ENCODE results near the gene TTF2.
"Not testable (repeated sequence)": the region's sequence is repeated elsewhere in the genome, so short reads cannot be mapped to it uniquely, and the experiment has no call there.

The TTF2 gene

GRCh38 chr1:117093870-117094621 is 33.9 kb downstream of the TTF2 start:
- no peak for DNase-seq (ENCODE audit: low read depth in 2 of 2)

DNA sequence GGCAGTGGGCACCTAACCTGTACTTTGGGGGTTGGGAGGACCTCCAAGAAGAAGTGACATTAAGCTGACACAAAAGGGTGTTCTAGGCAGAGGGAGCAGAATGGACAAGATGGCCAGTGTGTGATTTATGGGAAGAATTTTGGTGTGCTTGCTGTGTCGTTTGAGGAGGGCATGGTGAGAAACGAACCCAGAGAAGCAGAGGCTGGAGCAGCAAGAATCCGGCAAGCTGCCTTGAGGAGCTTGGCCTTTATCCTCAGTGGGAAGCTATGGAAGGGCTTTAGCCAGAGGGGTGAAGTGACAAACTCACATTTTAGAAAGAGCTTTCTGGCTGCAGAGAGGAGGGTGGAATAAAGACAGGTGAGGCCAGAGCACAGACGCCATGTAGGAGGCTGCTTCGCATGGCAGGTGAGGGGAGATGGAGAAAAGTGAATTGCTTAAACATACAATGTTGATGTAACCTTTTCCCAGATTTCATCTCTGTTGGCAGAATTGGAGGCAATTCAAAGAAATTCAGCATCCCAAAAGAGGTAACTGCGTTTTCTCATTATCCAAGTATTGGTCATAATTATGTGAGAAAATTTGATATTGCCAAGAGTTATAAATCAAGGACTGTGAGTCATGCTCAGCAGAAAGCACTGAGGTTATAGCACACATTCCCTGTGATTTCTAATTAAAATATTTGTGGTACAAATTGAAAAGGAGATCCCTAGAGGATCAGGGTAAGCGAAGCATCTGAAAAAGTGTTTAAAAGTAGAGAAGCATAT is 34.9 kb downstream of the TTF2 start:
- no peak for DNase-seq (ENCODE audit: low read depth in 2 of 2)

DNA sequence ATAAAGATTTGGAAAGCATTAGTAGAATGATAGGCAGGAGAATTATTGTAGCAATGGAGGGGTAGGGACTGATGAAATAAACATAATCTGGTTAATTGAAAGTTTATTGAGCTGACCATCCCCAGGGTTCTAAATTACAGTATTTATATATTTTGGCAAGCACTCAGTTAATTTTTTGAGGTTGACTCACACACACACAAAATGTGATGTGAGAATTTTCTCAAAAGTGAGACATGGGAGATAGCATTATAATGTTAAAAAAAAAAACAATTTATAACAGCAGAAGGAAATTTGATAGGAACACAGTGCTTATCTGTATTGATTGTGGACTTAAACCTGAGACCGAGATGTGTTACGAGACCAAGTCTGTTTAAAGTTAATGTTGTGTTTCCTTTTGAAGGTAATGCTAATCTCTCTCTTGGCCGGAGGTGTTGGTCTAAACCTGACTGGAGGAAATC is 36.9 kb downstream of the TTF2 start:
- DNase-seq (ENCODE audit: low read depth in 2 of 2), result no peak

DNA sequence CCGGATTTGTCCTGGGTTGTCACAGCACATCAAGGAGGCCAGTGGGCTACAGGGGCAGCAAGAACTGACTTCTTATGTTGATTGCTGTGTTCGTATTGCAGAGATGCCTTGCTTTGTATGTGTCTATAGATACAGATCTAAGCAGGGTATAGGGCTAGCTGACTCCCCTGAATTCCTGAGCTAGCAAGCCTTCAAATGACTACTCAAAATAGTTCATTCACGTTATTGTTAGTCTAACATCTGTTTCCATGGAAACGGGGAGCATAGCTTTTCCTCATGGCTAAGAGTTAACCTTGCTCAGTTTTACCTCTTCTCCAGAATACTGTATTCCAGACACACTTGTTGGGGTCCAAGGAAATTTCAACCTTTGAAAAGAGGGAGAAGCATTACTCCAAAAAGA is 37.3 kb downstream of the TTF2 start:
- DNase-seq (ENCODE audit: low read depth in 2 of 2), result no peak

DNA sequence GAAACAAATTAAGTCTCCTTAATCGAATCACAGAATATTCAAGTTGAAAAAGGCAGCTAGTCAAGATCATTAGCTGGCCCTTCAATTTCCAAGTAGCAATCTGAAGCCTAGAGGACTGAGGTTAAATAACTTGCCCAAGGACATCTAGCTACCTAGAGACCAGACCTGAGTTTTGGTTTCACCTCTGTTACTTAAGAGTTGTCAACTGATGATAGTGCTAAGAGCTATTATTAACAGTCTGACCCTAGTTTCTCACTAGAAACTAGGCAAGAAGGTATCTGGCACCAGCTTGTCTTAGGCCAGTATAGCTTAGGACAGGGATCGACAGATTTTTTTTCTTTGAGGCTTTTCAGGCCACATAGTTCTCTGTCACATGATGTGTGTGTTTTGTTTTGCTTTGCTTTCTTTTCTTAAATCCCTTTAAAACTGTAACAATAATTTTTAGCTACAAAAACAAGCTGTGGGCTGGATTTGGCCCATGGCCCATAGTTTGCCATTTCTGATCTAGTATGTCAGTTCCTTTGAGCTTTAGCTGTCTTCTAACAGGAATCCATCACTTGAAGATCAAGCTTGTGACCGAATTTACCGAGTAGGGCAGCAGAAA is 38.3 kb downstream of the TTF2 start:
- DNase-seq (ENCODE audit: low read depth in 2 of 2), result no peak

- DNase-seq (ENCODE audit: low read depth in 2 of 2), result no peak
Observed at GRCh38 chr1:117101334-117101733, 41.2 kb downstream of the TTF2 start.

GRCh38 chr1:117101858-117102257 is 41.7 kb downstream of the TTF2 start:
- not testable (repeated sequence) for DNase-seq (ENCODE audit: low read depth in 2 of 2)

- no peak for DNase-seq (ENCODE audit: low read depth in 2 of 2)
Observed at GRCh38 chr1:117104986-117105385, 44.9 kb downstream of the TTF2 start.

DNA sequence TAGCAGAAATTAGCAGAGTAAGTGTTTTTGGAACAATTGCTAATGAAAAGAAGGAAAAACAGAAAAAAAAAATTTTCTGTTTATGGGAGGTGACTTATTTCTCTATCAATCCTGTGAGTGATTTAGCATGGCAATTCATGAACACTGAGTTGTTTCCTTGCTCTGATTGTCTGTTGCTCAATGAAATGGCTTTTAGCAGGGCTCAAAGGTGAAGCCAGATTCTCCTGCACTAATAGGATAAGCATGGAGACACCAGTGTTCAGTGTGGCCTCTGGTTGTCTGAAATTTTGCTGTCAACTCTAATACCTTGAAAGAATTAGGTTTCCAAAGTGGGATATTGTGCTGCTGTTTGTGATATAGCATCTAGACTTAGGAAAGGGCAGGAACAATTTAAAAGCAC is 45.6 kb downstream of the TTF2 start:
- DNase-seq (ENCODE audit: low read depth in 2 of 2), result no peak

DNA sequence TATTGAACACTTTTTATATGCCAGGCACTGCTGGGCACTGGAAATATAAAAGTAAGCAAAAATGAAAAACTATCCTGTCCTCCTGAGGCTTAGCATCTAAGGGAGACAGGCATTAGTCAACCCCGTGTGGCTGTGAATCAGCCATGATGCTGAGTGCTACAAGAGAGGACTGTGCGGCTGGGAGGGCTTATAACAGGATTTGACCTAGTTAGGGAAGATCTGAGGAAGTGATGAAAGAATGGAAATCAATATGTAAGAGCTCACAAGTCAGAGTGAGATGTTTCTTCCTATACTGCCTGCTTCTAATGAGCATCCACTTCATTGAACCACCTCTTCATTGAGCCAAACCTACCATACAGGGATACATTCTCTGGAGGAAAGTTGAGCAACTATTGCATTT is 46.4 kb downstream of the TTF2 start:
- no peak for DNase-seq (ENCODE audit: low read depth in 2 of 2)

DNA sequence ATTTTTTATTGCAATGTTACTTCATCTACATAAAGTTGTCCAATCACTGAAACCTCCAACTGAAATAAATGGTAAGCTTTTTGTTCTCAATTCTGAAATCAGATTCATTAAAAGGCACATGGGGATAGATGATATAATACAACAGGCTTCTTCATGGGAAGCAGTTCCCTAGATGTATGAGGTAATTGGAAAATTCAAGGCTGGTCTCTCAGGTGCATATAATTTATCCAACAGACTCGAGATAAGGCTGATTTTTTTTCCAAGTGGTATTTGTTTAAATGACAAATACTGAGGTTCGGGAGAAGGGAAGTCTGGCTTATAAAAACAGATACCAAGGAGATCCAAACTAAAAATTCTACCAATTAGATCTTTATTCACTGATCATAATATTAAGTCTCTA is 47.2 kb downstream of the TTF2 start:
- DNase-seq (ENCODE audit: low read depth in 2 of 2), result no peak

GRCh38 chr1:117110774-117111173 is 50.6 kb downstream of the TTF2 start:
- DNase-seq (ENCODE audit: low read depth in 2 of 2), result no peak

DNA sequence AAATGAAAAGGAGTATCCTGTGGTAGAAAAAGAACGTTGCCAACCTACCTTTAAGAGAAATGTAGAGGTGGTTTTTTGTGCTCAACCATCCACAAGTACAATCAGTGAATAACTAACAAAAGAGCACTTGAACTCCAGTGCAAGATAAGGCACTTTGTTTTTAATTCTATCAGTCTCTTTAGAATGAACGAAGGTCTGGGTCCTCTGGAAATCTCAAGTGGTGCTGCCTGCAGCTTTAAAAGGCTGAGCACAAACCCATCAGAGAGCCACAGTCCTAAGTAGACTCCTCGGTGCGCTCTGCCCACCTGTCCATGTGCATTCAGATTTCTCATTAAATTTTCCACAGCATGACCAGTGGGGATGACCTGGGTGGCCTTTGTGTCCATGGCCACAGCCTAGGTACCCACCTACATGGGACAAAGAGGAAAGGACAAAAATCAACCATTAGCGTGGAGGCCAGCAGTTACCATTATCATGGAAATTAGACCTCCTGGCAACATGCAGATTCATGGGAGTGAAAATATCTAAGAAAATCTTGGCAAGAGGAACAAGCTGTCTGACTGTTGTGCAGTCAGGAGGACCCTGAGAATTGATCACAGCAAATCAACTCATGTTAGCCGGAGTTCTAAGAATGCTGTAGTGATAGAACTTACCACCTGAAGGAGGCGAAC is 52.1 kb downstream of the TTF2 start:
- DNase-seq (ENCODE audit: low read depth in 2 of 2), result no peak

DNA sequence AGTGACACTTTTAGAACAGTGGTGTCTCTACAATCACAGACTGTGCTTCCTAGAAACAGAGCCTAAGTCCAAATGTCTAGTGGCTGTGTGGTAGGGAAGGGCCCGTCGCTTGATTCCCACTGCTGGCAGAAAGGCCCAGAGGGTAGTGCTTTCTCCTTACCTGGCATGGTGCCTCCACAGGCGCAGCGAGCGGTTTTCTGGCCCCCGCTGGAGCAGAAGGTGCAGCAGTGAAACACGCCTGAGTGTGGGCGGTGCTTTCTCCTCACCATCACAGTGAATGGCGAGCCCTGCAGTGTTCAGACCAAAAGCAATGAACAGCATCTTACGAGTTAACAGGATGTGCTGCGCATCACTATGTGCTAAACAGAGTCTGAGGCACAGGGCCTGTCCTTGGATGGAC is 53.1 kb downstream of the TTF2 start:
- DNase-seq (ENCODE audit: low read depth in 2 of 2), result no peak

DNA sequence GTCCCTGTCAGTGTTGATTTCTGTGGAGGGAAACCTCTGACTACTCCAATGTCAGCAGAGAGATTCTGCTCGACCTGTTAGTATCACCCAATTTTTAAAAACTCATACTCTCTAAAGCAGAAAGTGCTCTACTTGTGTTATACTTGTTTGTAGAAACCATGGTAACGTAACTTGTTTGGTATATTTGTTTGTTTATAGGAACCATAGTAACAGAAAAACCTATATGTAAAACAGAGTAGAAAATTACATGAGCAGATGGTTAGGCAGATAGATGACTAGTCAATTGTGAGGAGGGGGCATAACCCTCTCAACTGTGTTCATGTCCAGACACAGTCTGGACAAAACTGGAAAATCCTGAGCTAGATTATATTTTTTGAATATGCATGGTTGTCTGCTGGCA is 54.8 kb downstream of the TTF2 start:
- no peak for DNase-seq (ENCODE audit: low read depth in 2 of 2)

DNA sequence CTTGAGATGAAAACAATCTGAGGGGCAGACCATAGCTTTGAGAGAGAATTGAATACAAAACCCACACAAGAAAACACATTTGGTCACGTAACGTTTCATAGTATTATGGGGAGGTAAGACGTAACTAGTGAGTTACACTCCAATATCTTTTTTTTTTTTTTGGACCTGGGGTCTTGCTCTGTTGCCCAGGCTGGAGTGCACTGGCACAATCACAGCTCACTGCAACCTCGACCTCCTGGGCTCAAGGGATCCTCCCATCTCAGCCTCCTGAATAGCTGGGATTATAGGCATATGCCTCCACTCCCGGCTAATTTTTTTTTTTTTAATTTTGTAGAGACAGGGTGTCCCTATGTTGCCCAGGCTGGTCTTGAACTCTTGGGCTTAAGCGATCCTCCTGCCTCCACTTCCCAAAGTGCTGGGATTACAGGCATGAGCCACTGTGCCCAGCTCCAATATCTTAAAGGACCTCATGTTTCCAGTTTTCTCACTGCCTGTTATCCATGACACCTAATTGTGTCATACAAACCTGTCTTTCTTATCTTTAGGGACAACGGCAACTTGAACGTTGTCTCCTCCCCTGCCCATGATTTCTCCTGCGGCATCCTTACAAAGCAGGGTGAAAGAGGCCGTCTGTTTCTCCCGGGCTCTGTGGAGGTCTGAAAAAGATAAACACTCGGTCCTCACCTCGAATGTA is 56.1 kb downstream of the TTF2 start:
- no peak for DNase-seq (ENCODE audit: low read depth in 2 of 2)

- no peak for DNase-seq (ENCODE audit: low read depth in 2 of 2)
Observed at GRCh38 chr1:117116784-117117130, 56.6 kb downstream of the TTF2 start.

DNA sequence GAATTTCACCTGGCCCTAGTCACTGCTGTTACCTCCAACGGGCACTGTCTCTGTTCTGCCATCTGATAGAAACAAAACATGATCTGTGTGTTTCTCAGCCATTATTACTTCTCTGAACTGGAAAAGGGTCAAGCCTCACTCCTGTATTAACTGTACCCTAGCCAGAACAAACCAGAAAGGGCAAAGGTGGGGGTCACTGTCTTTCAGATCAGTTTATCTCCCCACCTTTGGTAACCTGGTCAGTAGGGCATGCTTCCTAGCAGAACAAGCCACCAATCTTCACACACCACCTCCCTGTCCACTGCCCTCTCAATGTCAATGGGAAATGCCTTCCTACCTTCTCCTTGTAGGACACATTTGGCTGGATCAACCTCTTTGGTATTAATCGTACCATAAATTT is 57.6 kb downstream of the TTF2 start:
- no peak for DNase-seq (ENCODE audit: low read depth in 2 of 2)

GRCh38 chr1:117118137-117118536 is 58.0 kb downstream of the TTF2 start:
- DNase-seq (ENCODE audit: low read depth in 2 of 2), result no peak

DNA sequence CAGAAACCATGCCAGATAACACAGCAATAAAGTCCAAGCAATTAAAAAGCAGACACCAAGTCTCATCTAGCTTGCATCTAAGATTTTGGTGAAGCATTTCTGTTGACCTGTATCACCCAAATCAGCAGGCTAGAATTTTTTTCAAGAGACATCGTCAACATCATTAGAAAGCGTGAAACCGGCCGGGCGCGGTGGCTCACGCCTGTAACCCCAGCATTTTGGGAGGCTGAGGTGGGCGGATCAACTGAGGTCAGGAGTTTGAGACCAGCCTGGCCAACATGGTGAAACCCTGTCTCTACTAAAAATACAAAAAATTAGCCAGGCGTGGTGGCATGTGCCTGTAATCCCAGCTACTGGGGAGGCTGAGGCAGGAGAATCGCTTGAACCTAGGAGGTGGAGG is 59.0 kb downstream of the TTF2 start:
- not testable (repeated sequence) for DNase-seq (ENCODE audit: low read depth in 2 of 2)

- no peak for DNase-seq (ENCODE audit: low read depth in 2 of 2)
Observed at GRCh38 chr1:117120774-117121588, 60.9 kb downstream of the TTF2 start.
